Esophagus squamous epithelium (tissue), 5 donors: Measurements from ENCODE around the gene DCANP1. TPM values are rescaled to one million over a fixed set of nuclear protein-coding genes. Genes with fewer than 3 reads are reported as not detected.

Experiments
- DNase-seq: peaks from one replicate; lab custom pipeline; 2025; lab: John Stamatoyannopoulos, UW
- H3K27ac ChIP-seq, 4 donors: fragments of 200-600 bp; sonication (generic); one replicate each; pipeline ENCODE4 v1.5.1; 2016 to 2019; ENCODE audit warnings: mild to moderate bottlenecking in 1 of 4
- H3K27me3 ChIP-seq, 4 donors: fragments of 200-600 bp; sonication (generic); 1 replicate in 3 of 4; 2 replicates in 1 of 4; pipeline versions ENCODE4 v1.5.1 to v1.6.0; 2017 to 2021; ENCODE audit warnings: antibody characterized with exemption in 1 of 4
- H3K36me3 ChIP-seq, 3 donors: fragments of 200-600 bp; sonication (generic); one replicate each; pipeline ENCODE4 v1.5.1; 2016 to 2019
- H3K4me1 ChIP-seq, 3 donors: fragments of 200-600 bp; sonication (generic); one replicate each; pipeline ENCODE4 v1.5.1; 2017 to 2019
- H3K4me3 ChIP-seq, 4 donors: fragments of 200-600 bp; sonication (generic); 1 replicate in 3 of 4; 2 replicates in 1 of 4; pipeline ENCODE4 v1.5.1; 2016 to 2019; ENCODE audit warnings: mild to moderate bottlenecking in 2 of 4, moderate library complexity in 1 of 4
- H3K9me3 ChIP-seq, 3 donors: fragments of 200-600 bp; sonication (generic); one replicate each; pipeline ENCODE4 v1.5.1; 2016 to 2019
- CTCF ChIP-seq, 6 experiments: fragments of 450-650 bp in 4 of 6; fragments of 200-600 bp in 2 of 6; sonication (generic) in 2 of 6; IDR thresholded peaks; one replicate each; pipeline ENCODE4 v1.5.1; 2016 to 2019; ENCODE audit warnings: antibody characterized with exemption in 6 of 6, mild to moderate bottlenecking in 4 of 6, moderate library complexity in 4 of 6
- POLR2A ChIP-seq, 4 donors: fragments of 450-650 bp; IDR thresholded peaks; one replicate each; pipeline ENCODE4 v1.6.1; 2017; ENCODE audit warnings: antibody characterized with exemption in 4 of 4, mild to moderate bottlenecking in 4 of 4, moderate library complexity in 3 of 4
- WGBS, 2 donors: methylation state at CpG; one replicate each; pipeline ENCODE4 v1.1.5; 2018; 5-methylcytosine and 5-hydroxymethylcytosine counted together
- intact Hi-C: fragments of 100-400 bp; cut with DNase I; formaldehyde crosslinking; loops from one replicate; pipeline ENCODE4 v1.15.0; 2022
- small RNA-seq, 4 donors: library from RNA; depleted of rRNA; stranded (forward); fragments of <200 nt; gene quantifications; one replicate each; pipeline ENCODE3, GENCODE V24; 2016
- total RNA-seq, 4 donors: library from RNA; depleted of rRNA; stranded (reverse); fragments of >200 nt; gene quantifications; one replicate each; pipeline ENCODE4 v1.1.0, GENCODE V29; 2016
- donor health status: DM: yes; HTN: yes; CAD: no.

Gene DCANP1
- total RNA-seq, 4 donors from 2014 or later: 0.44 to 0.57 TPM; not detected in 2

GRCh38 chr5:135395866-135396265 is 51.3 kb downstream of the DCANP1 start:
- TF ChIP-seq POLR2A (IDR thresholded peaks at IDR 0.05) (peak in 1 of 4 donors; percentile 15), CTCF (IDR thresholded peaks at IDR 0.05) (no peak)
- Histone ChIP-seq H3K27ac (peak overlapping the region; percentile 93 to 98 (median 96)), H3K4me1 (peaks cover 39 to 90% (median 74%) of the 10 kb centered on the region in 3 donors), H3K27me3 (no peaks in the 10 kb centered on the region), H3K4me3 (peak overlapping the region in 2 of 4 donors; percentile 73 to 97), H3K36me3 (peaks cover 0 to 17% (median 3%) of the 10 kb centered on the region in 3 donors), H3K9me3 (no peaks in the 10 kb centered on the region)
- no peak for DNase-seq
- WGBS, 2 donors: 28 to 55% methylated on average over 4 of the region's 4 CpGs
- intact Hi-C loops: no loop called here

- Histone ChIP-seq H3K27me3 (no peaks in the 10 kb centered on the region), H3K27ac (peak overlapping the region in 3 of 4 donors; percentile 95 to 98 (median 98)), H3K9me3 (no peaks in the 10 kb centered on the region), H3K4me1 (peaks cover 39 to 91% (median 78%) of the 10 kb centered on the region in 3 donors), H3K36me3 (peaks cover 0 to 19% (median 3%) of the 10 kb centered on the region in 3 donors), H3K4me3 (no peak overlapping the region)
- intact Hi-C loops: no loop called here
- no peak for TF ChIP-seq CTCF (IDR thresholded peaks at IDR 0.05)
- 39 to 48% methylated on average over 5 of the region's 5 CpGs for WGBS, 2 donors
- DNase-seq: no peak
Observed at GRCh38 chr5:135395451-135395850, 51.7 kb downstream of the DCANP1 start.

Small RNA genes lying within 50 kb of the gene (small RNA-seq; reads per million reads assigned to genes)
- 0 reads per million in 4 donors for gene DCANP1

Other genes starting within 250 kb of the DCANP1 start
- gene MACROH2A1, start 48.1 kb downstream of the DCANP1 start, total RNA-seq: 100 to 1,000 TPM; 278 to 355 (median 319) TPM
- under 1 TPM in 3 of 4 donors, not detected in 1; under 0.01 to 0.18 (median 0.08) TPM for gene TIFAB, start 5.0 kb upstream of the DCANP1 start, total RNA-seq
- gene NEUROG1, start 88.6 kb upstream of the DCANP1 start, total RNA-seq: not detected
- gene CXCL14, start 131.6 kb upstream of the DCANP1 start, total RNA-seq: 100 to 1,000 TPM in 2 of 4 donors, 10 to 100 TPM in 2; 23.1 to 160 (median 95.4) TPM